ENCODE measurements around the gene PHEX. TPM values are rescaled to one million over a fixed set of nuclear protein-coding genes. Genes with fewer than 3 reads are reported as not detected.

PHEX gene
- total RNA-seq, 2 experiments from 2014 or later, result 32.6 TPM

DNA sequence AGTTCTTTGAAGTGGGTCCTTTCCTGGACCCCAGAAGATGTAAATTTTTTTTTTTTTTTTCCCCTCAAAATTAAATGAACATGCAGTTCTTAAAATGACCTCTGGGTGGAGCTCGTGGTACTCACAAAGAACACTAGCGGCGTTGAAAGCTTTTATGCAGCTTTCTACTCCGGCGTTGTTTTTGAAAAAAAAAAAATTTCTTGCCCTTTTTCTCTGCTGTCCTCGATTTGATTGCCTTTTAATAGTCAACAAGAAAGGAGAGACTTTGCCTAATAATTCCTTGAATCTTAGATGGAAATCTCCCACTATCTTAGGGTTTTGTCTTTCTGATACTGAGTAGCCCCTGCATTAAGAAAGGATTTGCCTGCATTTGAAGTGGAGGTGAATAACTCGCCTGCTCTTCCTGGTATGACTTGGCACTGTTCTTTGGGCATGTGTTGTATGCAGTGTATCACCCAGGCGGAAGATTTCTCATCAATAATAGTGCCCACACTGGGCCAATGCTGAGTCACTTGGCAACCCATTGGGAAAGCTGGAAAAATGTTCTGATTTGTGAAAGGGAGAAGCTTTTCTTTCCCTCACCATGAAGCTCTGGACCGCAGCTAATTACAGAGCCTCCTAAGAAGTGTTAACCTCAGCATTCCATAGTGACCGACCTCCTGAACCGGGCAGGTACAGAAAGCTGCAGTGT, 104.0 kb downstream of the PHEX start:
- CTCF ChIA-PET, result interaction anchor here (0.6 to 1.8 kb wide), 5 partner anchors 23 to 1601 kb away, joined by 3 to 9 read pairs (median 3); no protein-coding TSS in a partner anchor
- POLR2A ChIA-PET, result no interaction called here

GRCh38 chrX:22136711-22137110, 104.6 kb downstream of the PHEX start:
- CTCF ChIA-PET, result interaction anchor here (1.8 kb wide), 1 partner anchor 151 kb away, joined by 9 read pairs; no protein-coding TSS in a partner anchor
- POLR2A ChIA-PET, result no interaction called here

GRCh38 chrX:22139822-22140221, 107.7 kb downstream of the PHEX start:
- ChIA-PET CTCF (no interaction called here), POLR2A (no interaction called here)

GRCh38 chrX:22141047-22141730, 109.1 kb downstream of the PHEX start:
- ChIA-PET POLR2A (no interaction called here), CTCF (no interaction called here)

- CTCF ChIA-PET, result no interaction called here
- POLR2A ChIA-PET, result no interaction called here
Observed at GRCh38 chrX:22147214-22147613, 115.1 kb downstream of the PHEX start.

DNA sequence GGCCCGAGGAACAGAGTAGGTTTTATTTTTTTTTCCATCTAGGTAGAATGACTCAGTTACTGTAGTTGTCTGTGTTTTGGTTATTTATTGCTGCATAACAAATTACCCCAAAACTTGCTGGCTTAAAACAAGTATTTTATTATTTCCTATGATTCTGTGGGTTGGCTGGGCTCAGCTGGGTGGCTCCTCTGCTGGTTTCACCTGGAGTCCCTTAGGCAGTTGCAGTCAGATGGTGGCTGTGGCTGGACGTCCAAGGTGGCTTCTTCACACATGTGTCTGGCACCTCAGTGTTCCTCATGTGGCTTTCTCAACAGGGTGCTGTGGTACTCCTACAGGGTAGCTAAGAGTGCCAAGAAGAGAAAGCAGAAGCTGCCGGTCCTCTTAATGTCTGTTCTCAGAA, 115.8 kb downstream of the PHEX start:
- POLR2A ChIA-PET, result no interaction called here
- CTCF ChIA-PET, result no interaction called here

- POLR2A ChIA-PET, result no interaction called here
- CTCF ChIA-PET, result no interaction called here
Observed at GRCh38 chrX:22148565-22148964, 116.4 kb downstream of the PHEX start.

GRCh38 chrX:22150371-22150770, 118.2 kb downstream of the PHEX start:
- POLR2A ChIA-PET, result no interaction called here
- CTCF ChIA-PET, result no interaction called here

DNA sequence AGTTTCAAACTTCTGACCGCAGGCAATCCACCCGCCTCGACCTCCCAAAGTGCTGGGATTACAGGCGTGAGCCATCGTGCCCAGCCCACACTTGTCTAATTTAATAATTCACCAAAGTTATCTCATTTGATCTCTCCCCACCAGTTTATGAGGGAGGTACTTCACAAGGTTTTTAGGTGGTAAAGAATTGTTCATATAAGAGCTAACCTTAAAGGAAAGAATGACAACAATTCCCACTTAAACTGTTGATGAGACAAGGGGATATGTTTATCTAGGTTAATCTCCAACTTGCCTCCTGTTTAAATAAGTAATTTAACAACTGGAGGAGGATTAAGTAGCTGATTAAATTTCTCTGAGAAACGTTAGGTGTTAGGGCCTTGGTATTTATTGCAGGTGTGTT, 123.0 kb downstream of the PHEX start:
- POLR2A ChIA-PET, result no interaction called here
- CTCF ChIA-PET, result no interaction called here

DNA sequence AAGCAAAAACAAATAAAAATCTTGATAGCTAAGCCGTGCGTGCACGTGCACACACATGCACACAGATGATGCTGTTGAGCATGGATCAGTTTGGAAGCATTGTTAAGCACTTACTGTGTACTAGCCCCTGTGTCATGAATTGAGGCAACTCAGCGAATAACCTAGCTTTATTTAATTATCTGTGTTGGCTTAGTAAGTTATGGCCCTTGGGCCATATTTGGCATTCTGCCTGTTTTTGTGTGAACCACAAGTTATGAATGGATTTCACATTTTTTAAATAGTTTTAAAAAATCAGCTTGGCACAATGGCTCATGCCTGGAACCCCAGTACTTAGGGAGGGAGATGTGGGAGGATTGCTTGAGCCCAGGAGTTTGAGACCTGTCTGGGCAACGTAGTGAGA, 126.9 kb downstream of the PHEX start:
- ChIA-PET POLR2A (no interaction called here), CTCF (no interaction called here)

GRCh38 chrX:22163326-22163725, 131.2 kb downstream of the PHEX start:
- ChIA-PET POLR2A (no interaction called here), CTCF (no interaction called here)

GRCh38 chrX:22164770-22165388, 132.8 kb downstream of the PHEX start:
- ChIA-PET CTCF (no interaction called here), POLR2A (no interaction called here)

- POLR2A ChIA-PET, result no interaction called here
- CTCF ChIA-PET, result no interaction called here
Observed at GRCh38 chrX:22165732-22166457, 133.8 kb downstream of the PHEX start.

DNA sequence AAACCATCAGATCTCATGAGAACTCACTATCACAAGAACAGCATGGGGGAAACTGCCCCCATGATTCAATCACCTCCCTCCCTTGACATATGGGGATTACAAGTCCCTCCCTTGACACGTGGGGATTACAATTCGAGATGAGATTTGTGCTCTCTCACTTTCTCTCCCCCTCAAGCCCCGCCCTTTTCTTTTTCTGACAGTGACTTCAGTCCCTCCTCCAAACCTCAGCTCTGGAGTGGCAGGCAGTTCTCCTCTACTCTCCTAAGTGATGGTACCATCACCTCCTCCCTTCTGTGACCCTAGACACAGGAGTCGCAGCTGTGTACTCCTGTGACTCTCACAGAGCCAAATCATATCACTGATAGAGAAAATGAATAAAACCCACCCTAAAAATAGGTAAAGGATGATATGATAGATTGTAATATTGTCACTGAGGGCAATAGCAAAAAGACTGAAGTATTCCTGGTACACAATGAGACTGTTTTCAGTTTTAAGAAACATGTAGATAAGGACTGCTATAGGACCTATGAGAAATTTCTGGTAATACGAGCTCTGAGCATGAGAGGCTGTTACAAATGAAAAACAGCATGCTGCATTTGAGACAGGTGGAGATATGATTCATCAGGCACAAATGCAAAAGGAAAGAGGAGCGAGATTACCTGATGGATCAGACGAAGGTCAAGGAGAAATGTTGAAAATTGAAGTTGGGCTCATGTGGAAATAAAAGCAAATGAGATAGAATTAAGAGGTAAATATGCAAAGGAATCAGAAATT, 139.3 kb downstream of the PHEX start:
- ChIA-PET CTCF (no interaction called here), POLR2A (no interaction called here)

DNA sequence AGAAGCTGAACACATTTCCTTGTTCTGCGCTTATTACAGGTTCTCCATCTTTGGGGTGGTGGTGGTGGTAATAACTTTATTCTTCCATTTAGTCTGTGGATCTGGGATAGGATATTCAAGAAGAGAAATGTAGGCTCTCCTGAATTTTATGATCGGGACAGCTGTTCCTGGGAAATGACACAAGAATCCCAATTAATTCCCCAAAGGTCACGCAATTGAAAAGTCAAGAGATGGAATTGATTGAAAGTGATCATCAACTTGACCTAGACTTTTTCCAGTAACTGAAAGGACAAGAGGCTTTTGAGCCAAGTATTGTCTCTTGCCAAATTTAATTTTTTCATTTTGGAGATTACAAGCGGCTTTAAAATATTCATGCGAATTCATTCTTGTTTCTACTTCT, 141.8 kb downstream of the PHEX start:
- ChIA-PET POLR2A (no interaction called here), CTCF (no interaction called here)

DNA sequence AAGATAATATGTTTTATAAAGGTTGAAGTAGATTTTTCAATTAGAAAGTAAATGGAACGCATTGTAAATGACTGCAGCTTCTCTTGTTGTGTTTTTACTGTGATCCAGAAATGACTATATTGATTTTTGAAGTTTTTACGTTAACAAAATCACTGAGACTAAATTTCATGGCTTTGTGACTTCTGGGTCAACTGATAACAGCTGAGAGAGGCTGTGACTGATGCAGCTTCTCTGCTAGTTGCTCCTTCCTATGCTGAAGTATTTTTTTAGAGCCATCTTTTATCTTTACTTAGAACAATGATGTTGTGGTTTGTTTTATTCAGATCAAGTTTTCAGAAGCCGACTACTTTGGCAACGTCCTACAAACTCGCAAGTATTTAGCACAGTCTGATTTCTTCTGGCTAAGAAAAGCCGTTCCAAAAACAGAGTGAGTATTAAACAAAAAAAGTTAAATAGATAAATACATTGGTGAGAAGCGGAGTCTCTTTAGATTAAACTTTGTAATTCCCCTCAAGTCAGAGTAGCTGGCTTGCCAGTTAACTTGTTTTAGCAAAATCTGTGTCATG, 145.9 kb downstream of the PHEX start:
- ChIA-PET POLR2A (no interaction called here), CTCF (no interaction called here)

- POLR2A ChIA-PET, result no interaction called here
- CTCF ChIA-PET, result no interaction called here
Observed at GRCh38 chrX:22184096-22184495, 152.0 kb downstream of the PHEX start.

DNA sequence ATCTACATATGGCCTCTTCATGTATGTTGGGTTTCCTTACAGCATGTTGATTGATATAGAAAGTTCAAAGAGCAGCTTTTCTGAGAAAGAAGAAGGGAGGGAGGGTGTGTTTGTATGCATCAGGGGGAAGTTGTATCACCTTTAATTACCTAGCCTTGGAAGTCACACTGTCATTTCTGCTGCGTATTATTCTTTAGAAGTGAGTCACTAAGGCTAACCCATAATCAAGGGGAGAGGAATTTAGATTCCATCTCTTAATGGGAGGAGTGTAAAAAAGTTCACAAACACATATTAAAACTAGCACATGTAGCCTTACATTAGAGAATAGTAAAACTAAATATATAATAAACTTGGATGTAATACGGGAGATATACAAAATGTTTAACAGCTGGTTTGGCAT, 154.0 kb downstream of the PHEX start:
- CTCF ChIA-PET, result no interaction called here
- POLR2A ChIA-PET, result no interaction called here

DNA sequence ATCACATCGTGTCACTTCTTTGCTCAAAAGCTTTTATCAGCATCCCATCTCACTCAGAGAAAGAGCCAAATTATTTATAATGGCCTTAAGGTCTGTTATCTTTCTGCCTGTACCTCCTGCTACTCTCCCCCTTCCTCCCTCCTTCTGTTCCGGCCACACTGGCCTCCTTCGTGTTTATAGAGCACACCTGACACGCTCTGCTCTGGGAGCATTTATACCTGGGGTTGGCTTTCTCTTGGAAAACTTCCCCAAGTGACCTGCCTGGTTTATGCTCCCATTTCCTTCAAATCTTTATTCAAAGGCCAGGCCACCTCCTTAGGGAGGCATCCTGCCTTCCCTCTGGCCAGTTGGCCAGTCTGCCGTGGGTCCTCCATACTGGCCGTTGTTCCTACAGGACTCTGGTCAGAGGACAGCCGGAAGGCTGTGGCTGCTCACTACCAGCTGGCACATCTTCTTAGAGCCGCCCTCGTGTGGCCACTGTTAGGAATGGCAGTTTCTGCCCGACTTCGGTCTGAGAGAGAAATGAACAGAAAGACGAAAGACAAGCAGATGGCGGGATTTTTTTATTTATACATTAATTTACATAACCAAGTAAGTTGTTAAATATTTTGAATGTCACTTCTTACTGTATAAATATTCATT, 160.4 kb downstream of the PHEX start:
- ChIA-PET CTCF (interaction anchor here (2.3 kb wide), 1 partner anchor 207 kb away, joined by 7 read pairs; no protein-coding TSS in a partner anchor), POLR2A (no interaction called here)

Measured in activated CD8-positive, alpha-beta memory T cell treated with anti-CD3 and anti-CD28 coated beads for 36 hours (primary cell).